Neural cell (in vitro differentiated cells): ENCODE measurements around the gene PRELP. TPM values are rescaled to one million over a fixed set of nuclear protein-coding genes. Genes with fewer than 3 reads are reported as not detected.
A peak's percentile ranks its signal among the peaks of the same experiment; 100 is the strongest.

ENCODE experiments used
- H2AFZ ChIP-seq: fragments of 200-600, 300-800 bp; sonication (generic), shearing (Covaris generic); 2 replicates; pipeline ENCODE4 v1.6.0; 2014; ENCODE audit warnings: low read depth, mild to moderate bottlenecking, antibody characterized with exemption, low read length, moderate library complexity
- H3F3A ChIP-seq: fragments of 200-600 bp; shearing (Covaris generic); 2 replicates; pipeline ENCODE4 v1.6.1; 2016; ENCODE audit warnings: mild to moderate bottlenecking, moderate library complexity, mixed read lengths, antibody characterized with exemption, low read length; ENCODE audit not compliant: insufficient read depth, poor library complexity, severe bottlenecking
- H3K27ac ChIP-seq: fragments of 200-600, 300-800 bp; sonication (generic), shearing (Covaris generic); 2 replicates; pipeline ENCODE4 v1.5.1; 2014; ENCODE audit warnings: mild to moderate bottlenecking, low read length, moderate library complexity
- H3K27me3 ChIP-seq: fragments of 300-800, 200-600 bp; sonication (generic), shearing (Covaris generic); 2 replicates; pipeline ENCODE4 v1.6.0; 2014; ENCODE audit warnings: mild to moderate bottlenecking, low read depth, low read length, moderate library complexity; ENCODE audit not compliant: insufficient read depth
- H3K36me3 ChIP-seq: fragments of 300-800, 200-600 bp; sonication (generic), shearing (Covaris generic); 2 replicates; pipeline ENCODE4 v1.5.1; 2014; ENCODE audit warnings: mild to moderate bottlenecking, antibody characterized with exemption, low read length, moderate library complexity; ENCODE audit not compliant: insufficient read depth
- H3K4me2 ChIP-seq: fragments of 300-800, 200-600 bp; sonication (generic), shearing (Covaris generic); 2 replicates; pipeline ENCODE4 v1.6.0; 2014; ENCODE audit warnings: mild to moderate bottlenecking, low read length
- H3K4me3 ChIP-seq: fragments of 300-800, 200-600 bp; sonication (generic), shearing (Covaris generic); 2 replicates; pipeline ENCODE4 v1.5.1; 2014; ENCODE audit warnings: mild to moderate bottlenecking, low read length, moderate library complexity
- H3K79me2 ChIP-seq: fragments of 200-600 bp; shearing (Covaris generic); replicated peaks from 2 replicates; pipeline ENCODE4 v1.6.0; 2014; ENCODE audit warnings: mild to moderate bottlenecking, low read length, moderate library complexity; ENCODE audit not compliant: insufficient read depth
- H3K9ac ChIP-seq: fragments of 300-800, 200-600 bp; sonication (generic), shearing (Covaris generic); 2 replicates; pipeline ENCODE4 v1.6.1; 2016; ENCODE audit warnings: mild to moderate bottlenecking, low read length, mixed read lengths
- H3K9me2 ChIP-seq: fragments of 200-600 bp; shearing (Covaris generic); 2 replicates; pipeline ENCODE4 v1.6.1; 2016; ENCODE audit warnings: mild to moderate bottlenecking, low read length, mixed read lengths; ENCODE audit not compliant: insufficient read depth
- H3K9me3 ChIP-seq: fragments of 200-600, 300-800 bp; sonication (generic), shearing (Covaris generic); 2 replicates; pipeline ENCODE4 v1.6.1; 2016; ENCODE audit warnings: mild to moderate bottlenecking, mixed run types, low read length, moderate library complexity, mixed read lengths
- H4K20me1 ChIP-seq: fragments of 200-600 bp; shearing (Covaris generic); 2 replicates; pipeline ENCODE4 v1.6.1; 2016; ENCODE audit warnings: mild to moderate bottlenecking, mixed run types; ENCODE audit not compliant: insufficient read depth
- CTCF ChIP-seq: fragments of 450-650 bp; IDR thresholded peaks from 2 replicates; pipeline ENCODE4 v1.5.1; 2014; ENCODE audit warnings: antibody characterized with exemption, mild to moderate bottlenecking, moderate library complexity; ENCODE audit not compliant: poor library complexity, severe bottlenecking
- EP300 ChIP-seq: fragments of 450-650 bp; conservative IDR thresholded peaks from 2 replicates; pipeline ENCODE4 v1.6.1; 2014; ENCODE audit warnings: antibody characterized with exemption, mild to moderate bottlenecking, moderate library complexity; ENCODE audit not compliant: poor library complexity, severe bottlenecking
- EZH2 ChIP-seq: fragments of 200-600, 300-800 bp; shearing (Covaris generic), sonication (generic); IDR thresholded peaks from 2 replicates; pipeline ENCODE4 v1.6.1; 2014; ENCODE audit warnings: antibody characterized with exemption, low read length, borderline replicate concordance, mild to moderate bottlenecking; ENCODE audit not compliant: insufficient read depth, poor library complexity, severe bottlenecking
- MXI1 ChIP-seq: fragments of 450-650 bp; conservative IDR thresholded peaks from 2 replicates; pipeline ENCODE4 v1.6.1; 2014; ENCODE audit warnings: antibody characterized with exemption, mild to moderate bottlenecking; ENCODE audit not compliant: poor library complexity, severe bottlenecking
- POLR2AphosphoS5 ChIP-seq: IDR thresholded peaks from 2 replicates; pipeline ENCODE4 v1.6.1; 2012
- RAD21 ChIP-seq: fragments of 450-650 bp; conservative IDR thresholded peaks from 2 replicates; pipeline ENCODE4 v1.6.1; 2014; ENCODE audit warnings: antibody characterized with exemption, mild to moderate bottlenecking, moderate library complexity
- REST ChIP-seq: IDR thresholded peaks from 2 replicates; pipeline ENCODE4 v1.6.1; 2012; ENCODE audit warnings: borderline replicate concordance
- SMC3 ChIP-seq: fragments of 450-650 bp; conservative IDR thresholded peaks from 2 replicates; pipeline ENCODE4 v1.6.1; 2014; ENCODE audit warnings: antibody characterized with exemption, mild to moderate bottlenecking, moderate library complexity; ENCODE audit not compliant: poor library complexity
- TAF1 ChIP-seq: IDR thresholded peaks from 2 replicates; pipeline ENCODE4 v1.6.1; 2012; ENCODE audit warnings: low read depth
- polyA plus RNA-seq: library from polyadenylated mRNA; depleted of rRNA; stranded (reverse); fragments of >200 nt; gene quantifications from 2 replicates; pipeline ENCODE4 v1.2.3, GENCODE V29; 2014

Gene PRELP
- polyA plus RNA-seq, 1 donor from 2014 or later, result not detected

GRCh38 chr1:203504400-203505250 lies 29.0 kb downstream of the PRELP start:
- H2AFZ ChIP-seq, result no peak overlapping the region

More at GRCh38 chr1:203504400-203505250, 29.0 kb downstream of the PRELP start:
- TF ChIP-seq RAD21, result peak; percentile 94
- TF ChIP-seq CTCF, result peak; percentile 90
- TF ChIP-seq SMC3, result peak; percentile 99
- no peak for TF ChIP-seq POLR2AphosphoS5
- no peak for TF ChIP-seq MXI1
- TF ChIP-seq EZH2, result no peak
- no peak for TF ChIP-seq TAF1
- TF ChIP-seq EP300, result no peak
- no peak for TF ChIP-seq REST
- Histone ChIP-seq H4K20me1 (no peaks in the 10 kb centered on the region), H3K9me2 (no peaks in the 10 kb centered on the region), H3K79me2 (no peaks in the 10 kb centered on the region), H3K9me3 (no peaks in the 10 kb centered on the region), H3K9ac (no peak overlapping the region), H3K27me3 (no peaks in the 10 kb centered on the region), H3K4me2 (no peak overlapping the region), H3K36me3 (no peaks in the 10 kb centered on the region), H3K4me3 (no peak overlapping the region), H3K27ac (no peak overlapping the region), H3F3A (no peaks in the 10 kb centered on the region)
